Measurements from ENCODE around the gene MYDGF.

The MYDGF gene

GRCh38 chr19:4675346-4675745 lies 5.2 kb upstream of the MYDGF start:
- no peak for DNase-seq (ENCODE audit: low spot score)

- DNase-seq (ENCODE audit: low spot score) = peak; percentile 22
Measured at GRCh38 chr19:4673726-4674125, 3.6 kb upstream of the MYDGF start.

- no peak for DNase-seq (ENCODE audit: low spot score)
Measured at GRCh38 chr19:4673216-4673615, 3.1 kb upstream of the MYDGF start.

GRCh38 chr19:4671185-4671851 lies 1.2 kb upstream of the MYDGF start:
- peak; percentile 82 for DNase-seq (ENCODE audit: low spot score)

- DNase-seq (ENCODE audit: low spot score) = no peak
Measured at GRCh38 chr19:4664642-4665041, 5.5 kb downstream of the MYDGF start.

GRCh38 chr19:4662812-4663211 lies 7.3 kb downstream of the MYDGF start:
- no peak for DNase-seq (ENCODE audit: low spot score)

- no peak for DNase-seq (ENCODE audit: low spot score)
Measured at GRCh38 chr19:4662020-4662695, 8.0 kb downstream of the MYDGF start.

- no peak for DNase-seq (ENCODE audit: low spot score)
Measured at GRCh38 chr19:4660993-4661392, 9.1 kb downstream of the MYDGF start.

GRCh38 chr19:4660181-4660791 lies 9.9 kb downstream of the MYDGF start:
- no peak for DNase-seq (ENCODE audit: low spot score)

- no peak for DNase-seq (ENCODE audit: low spot score)
Measured at GRCh38 chr19:4657835-4658234, 12.3 kb downstream of the MYDGF start.

GRCh38 chr19:4657262-4657661 lies 12.9 kb downstream of the MYDGF start:
- DNase-seq (ENCODE audit: low spot score) = no peak

GRCh38 chr19:4656102-4656501 lies 14.0 kb downstream of the MYDGF start:
- DNase-seq (ENCODE audit: low spot score) = no peak

- no peak for DNase-seq (ENCODE audit: low spot score)
Measured at GRCh38 chr19:4654437-4655361, 15.4 kb downstream of the MYDGF start.

GRCh38 chr19:4653793-4654436 lies 16.2 kb downstream of the MYDGF start:
- DNase-seq (ENCODE audit: low spot score) = no peak

- no peak for DNase-seq (ENCODE audit: low spot score)
Measured at GRCh38 chr19:4652075-4652474, 18.1 kb downstream of the MYDGF start.

- no peak for DNase-seq (ENCODE audit: low spot score)
Measured at GRCh38 chr19:4650159-4650558, 20.0 kb downstream of the MYDGF start.

- no peak for DNase-seq (ENCODE audit: low spot score)
Measured at GRCh38 chr19:4649392-4650047, 20.6 kb downstream of the MYDGF start.

- DNase-seq (ENCODE audit: low spot score) = no peak
Measured at GRCh38 chr19:4647676-4648644, 22.2 kb downstream of the MYDGF start.

- DNase-seq (ENCODE audit: low spot score) = no peak
Measured at GRCh38 chr19:4645718-4646117, 24.4 kb downstream of the MYDGF start.

GRCh38 chr19:4642625-4643024 lies 27.5 kb downstream of the MYDGF start:
- no peak for DNase-seq (ENCODE audit: low spot score)
